Measurements from ENCODE around the gene AARS2. TPM values are rescaled to one million over a fixed set of nuclear protein-coding genes. Genes with fewer than 3 reads are reported as not detected.
"Not testable (repeated sequence)": the region's sequence is repeated elsewhere in the genome, so short reads cannot be mapped to it uniquely, and the experiment has no call there.

The AARS2 gene
- total RNA-seq: 10.6 TPM
- long read RNA-seq, transcript AARS2-201 (22 exons, 3,854 nt): major isoform, 24 of 35 reads
- long read RNA-seq, partial matches to known transcripts: 8 of 35 reads
- long read RNA-seq, other reads (novel, unspliced or antisense): 3 of 35 reads

GRCh38 chr6:44312901-44313788 is at the start of gene AARS2:
Gene AARS2, minus strand, starts transcription at chr6:44313347. Its CDS starts 24 bp downstream, at chr6:44313323.
- ATAC-seq (peak; percentile 89), DNase-seq (ENCODE audit: missing footprints) (peak; percentile 92)
- intact Hi-C loops (cut with DNase I): no loop called here

- DNase-seq (ENCODE audit: missing footprints) (no peak), ATAC-seq (no peak)
- intact Hi-C loops (cut with DNase I): no loop called here
Measured at GRCh38 chr6:44361947-44362346, 48.8 kb upstream of the AARS2 start.

GRCh38 chr6:44359973-44360372 is 46.8 kb upstream of the AARS2 start:
- intact Hi-C loops (cut with DNase I): no loop called here
- ATAC-seq: no peak
- no peak for DNase-seq (ENCODE audit: missing footprints)

- no peak for ATAC-seq
- intact Hi-C loops (cut with DNase I): no loop called here
- DNase-seq (ENCODE audit: missing footprints): no peak
Measured at GRCh38 chr6:44356487-44356886, 43.3 kb upstream of the AARS2 start.

- DNase-seq (ENCODE audit: missing footprints): no peak
- intact Hi-C loops (cut with DNase I): no loop called here
- no peak for ATAC-seq
Measured at GRCh38 chr6:44355640-44356039, 42.5 kb upstream of the AARS2 start.

GRCh38 chr6:44353336-44353735 is 40.2 kb upstream of the AARS2 start:
- DNase-seq (ENCODE audit: missing footprints): no peak
- no peak for ATAC-seq
- intact Hi-C loops (cut with DNase I): no loop called here

GRCh38 chr6:44352259-44352658 is 39.1 kb upstream of the AARS2 start:
- no peak for ATAC-seq
- intact Hi-C loops (cut with DNase I): no loop called here
- no peak for DNase-seq (ENCODE audit: missing footprints)

GRCh38 chr6:44350650-44350994 is 37.5 kb upstream of the AARS2 start:
- DNase-seq (ENCODE audit: missing footprints); intact Hi-C loops (cut with DNase I); ATAC-seq: not testable (repeated sequence)

GRCh38 chr6:44349904-44350649 is 36.9 kb upstream of the AARS2 start:
- intact Hi-C loops (cut with DNase I): no loop called here
- no peak for ATAC-seq
- DNase-seq (ENCODE audit: missing footprints): no peak

GRCh38 chr6:44346818-44347217 is 33.7 kb upstream of the AARS2 start:
- DNase-seq (ENCODE audit: missing footprints); intact Hi-C loops (cut with DNase I); ATAC-seq: not testable (repeated sequence)

GRCh38 chr6:44342489-44342888 is 29.3 kb upstream of the AARS2 start, which contains the start of gene SPATS1:
Gene SPATS1, plus strand, starts transcription at chr6:44342650. Its CDS starts 446 bp downstream, at chr6:44343096.
- peak; percentile 42 for ATAC-seq
- no peak for DNase-seq (ENCODE audit: missing footprints)
- intact Hi-C loops (cut with DNase I): no loop called here

- ATAC-seq (peak; percentile 49), DNase-seq (ENCODE audit: missing footprints) (no peak)
- intact Hi-C loops (cut with DNase I): no loop called here
Measured at GRCh38 chr6:44342052-44342451, 28.9 kb upstream of the AARS2 start.

GRCh38 chr6:44341095-44341890 is 28.1 kb upstream of the AARS2 start:
- DNase-seq (ENCODE audit: missing footprints) (no peak), ATAC-seq (no peak)
- intact Hi-C loops (cut with DNase I): no loop called here

- DNase-seq (ENCODE audit: missing footprints) (no peak), ATAC-seq (no peak)
- intact Hi-C loops (cut with DNase I): loop anchor here (2.0 to 5.0 kb wide), 2 partner anchors 168 to 243 kb away; no protein-coding TSS in a partner anchor
Measured at GRCh38 chr6:44339763-44340625, 26.8 kb upstream of the AARS2 start.

GRCh38 chr6:44339301-44339700 is 26.2 kb upstream of the AARS2 start:
- DNase-seq (ENCODE audit: missing footprints) (no peak), ATAC-seq (no peak)
- intact Hi-C loops (cut with DNase I): loop anchor here (2.0 to 5.0 kb wide), 2 partner anchors 167 to 242 kb away; no protein-coding TSS in a partner anchor

GRCh38 chr6:44338228-44339122 is 25.3 kb upstream of the AARS2 start:
- peak; percentile 83 for ATAC-seq
- DNase-seq (ENCODE audit: missing footprints): peak; percentile 74
- intact Hi-C loops (cut with DNase I): loop anchor here (1.0 to 5.0 kb wide), 3 partner anchors 70 to 242 kb away; no protein-coding TSS in a partner anchor

- intact Hi-C loops (cut with DNase I): loop anchor here (5.0 kb wide), 1 partner anchor 163 kb away; no protein-coding TSS in a partner anchor
- ATAC-seq (no peak), DNase-seq (ENCODE audit: missing footprints) (no peak)
Measured at GRCh38 chr6:44335631-44336030, 22.5 kb upstream of the AARS2 start.
